ENCODE results near the gene WIPI1.

WIPI1 gene

GRCh38 chr17:68463211-68464019, 6.1 kb upstream of the WIPI1 start:
- H3K4me3 ChIP-seq (ENCODE audit: low read depth in 1 of 2, low read length in 1 of 2), result no peak overlapping the region
- no peak for TF ChIP-seq CTCF (IDR thresholded peaks at IDR 0.05)
- H3K27ac ChIP-seq, result no peak overlapping the region

GRCh38 chr17:68462381-68463210, 5.3 kb upstream of the WIPI1 start:
- Histone ChIP-seq H3K27me3 (no peaks in the 10 kb centered on the region), H3K4me1 (ENCODE audit: control insufficient read depth in 1 of 2, insufficient read depth in 1 of 2, low read depth in 1 of 2, low read length in 1 of 2) (peaks cover 34 to 39% of the 10 kb centered on the region in 2 experiments), H3K36me3 (no peaks in the 10 kb centered on the region), H3K4me3 (ENCODE audit: low read depth in 1 of 2, low read length in 1 of 2) (no peak overlapping the region), H3K9me3 (no peaks in the 10 kb centered on the region), H3K27ac (no peak overlapping the region)
- peak; percentile 77 for TF ChIP-seq CTCF (IDR thresholded peaks at IDR 0.05)

More at GRCh38 chr17:68463211-68464019, 6.1 kb upstream of the WIPI1 start:
- Histone ChIP-seq H3K4me1 (ENCODE audit: control insufficient read depth in 1 of 2, insufficient read depth in 1 of 2, low read depth in 1 of 2, low read length in 1 of 2) (peaks cover 27 to 31% of the 10 kb centered on the region in 2 experiments), H3K27me3 (peaks cover 6% of the 10 kb centered on the region), H3K36me3 (no peaks in the 10 kb centered on the region), H3K9me3 (no peaks in the 10 kb centered on the region)

- no peak overlapping the region for H3K4me3 ChIP-seq (ENCODE audit: low read depth in 1 of 2, low read length in 1 of 2)
- H3K27me3 ChIP-seq, result no peaks in the 10 kb centered on the region
- no peaks in the 10 kb centered on the region for H3K9me3 ChIP-seq
- H3K4me1 ChIP-seq (ENCODE audit: control insufficient read depth in 1 of 2, insufficient read depth in 1 of 2, low read depth in 1 of 2, low read length in 1 of 2), result peaks cover 36 to 44% of the 10 kb centered on the region in 2 experiments
- no peak for TF ChIP-seq CTCF (IDR thresholded peaks at IDR 0.05)
- H3K27ac ChIP-seq, result peak overlapping the region; percentile 37
- no peaks in the 10 kb centered on the region for H3K36me3 ChIP-seq
Measured at GRCh38 chr17:68461589-68461988, 4.3 kb upstream of the WIPI1 start.

- Histone ChIP-seq H3K4me3 (ENCODE audit: low read depth in 1 of 2, low read length in 1 of 2) (no peak overlapping the region), H3K9me3 (no peaks in the 10 kb centered on the region), H3K27ac (peak overlapping the region; percentile 37), H3K4me1 (ENCODE audit: control insufficient read depth in 1 of 2, insufficient read depth in 1 of 2, low read depth in 1 of 2, low read length in 1 of 2) (peaks cover 40 to 49% of the 10 kb centered on the region in 2 experiments), H3K27me3 (no peaks in the 10 kb centered on the region), H3K36me3 (no peaks in the 10 kb centered on the region)
- no peak for TF ChIP-seq CTCF (IDR thresholded peaks at IDR 0.05)
Measured at GRCh38 chr17:68461122-68461539, 3.8 kb upstream of the WIPI1 start.

GRCh38 chr17:68460715-68461114, 3.4 kb upstream of the WIPI1 start:
- H3K36me3 ChIP-seq, result no peaks in the 10 kb centered on the region
- H3K4me3 ChIP-seq (ENCODE audit: low read depth in 1 of 2, low read length in 1 of 2), result no peak overlapping the region
- no peak overlapping the region for H3K27ac ChIP-seq
- peaks cover 44 to 53% of the 10 kb centered on the region in 2 experiments for H3K4me1 ChIP-seq (ENCODE audit: control insufficient read depth in 1 of 2, insufficient read depth in 1 of 2, low read depth in 1 of 2, low read length in 1 of 2)
- H3K27me3 ChIP-seq, result no peaks in the 10 kb centered on the region
- no peak for TF ChIP-seq CTCF (IDR thresholded peaks at IDR 0.05)
- H3K9me3 ChIP-seq, result no peaks in the 10 kb centered on the region
